ENCODE measurements around the gene C18orf32.
"Not testable (repeated sequence)": the region's sequence is repeated elsewhere in the genome, so short reads cannot be mapped to it uniquely, and the experiment has no call there.

Gene C18orf32

GRCh38 chr18:49481317-49481716 lies 5.7 kb downstream of the C18orf32 start:
- H3K4me3 ChIP-seq (ENCODE audit: severe bottlenecking) = no peak overlapping the region
- peaks cover 12% of the 10 kb centered on the region for H3K4me1 ChIP-seq (ENCODE audit: insufficient read depth, poor library complexity, severe bottlenecking)
- TF ChIP-seq CTCF (IDR thresholded peaks at IDR 0.05; ENCODE audit: poor library complexity, severe bottlenecking) = no peak
- peaks cover 48% of the 10 kb centered on the region for H3K36me3 ChIP-seq (ENCODE audit: low read depth)
- no peaks in the 10 kb centered on the region for H3K27me3 ChIP-seq (ENCODE audit: insufficient read depth, poor library complexity, severe bottlenecking)
- no peaks in the 10 kb centered on the region for H3K9me3 ChIP-seq (ENCODE audit: severe bottlenecking)
- ATAC-seq (ENCODE audit: low read depth) (no peak), DNase-seq (ENCODE audit: low spot score) (no peak)
- no peak overlapping the region for H3K27ac ChIP-seq (ENCODE audit: poor library complexity, severe bottlenecking)

GRCh38 chr18:49479381-49480137 lies 7.5 kb downstream of the C18orf32 start:
- Histone ChIP-seq H3K4me3 (ENCODE audit: severe bottlenecking) (no peak overlapping the region), H3K4me1 (ENCODE audit: insufficient read depth, poor library complexity, severe bottlenecking) (peaks cover 12% of the 10 kb centered on the region), H3K36me3 (ENCODE audit: low read depth) (peaks cover 44% of the 10 kb centered on the region), H3K27me3 (ENCODE audit: insufficient read depth, poor library complexity, severe bottlenecking) (no peaks in the 10 kb centered on the region), H3K27ac (ENCODE audit: poor library complexity, severe bottlenecking) (no peak overlapping the region), H3K9me3 (ENCODE audit: severe bottlenecking) (no peaks in the 10 kb centered on the region)
- DNase-seq (ENCODE audit: low spot score) (no peak), ATAC-seq (ENCODE audit: low read depth) (no peak)
- no peak for TF ChIP-seq CTCF (IDR thresholded peaks at IDR 0.05; ENCODE audit: poor library complexity, severe bottlenecking)

GRCh38 chr18:49476664-49477411 lies 10.2 kb downstream of the C18orf32 start:
- no peak for ATAC-seq (ENCODE audit: low read depth)
- Histone ChIP-seq H3K27ac (ENCODE audit: poor library complexity, severe bottlenecking) (peak overlapping the region; percentile 18), H3K36me3 (ENCODE audit: low read depth) (peaks cover 25% of the 10 kb centered on the region)

GRCh38 chr18:49474935-49475334 lies 12.1 kb downstream of the C18orf32 start:
- not testable (repeated sequence) for H3K9me3 ChIP-seq (ENCODE audit: severe bottlenecking); H3K36me3 ChIP-seq (ENCODE audit: low read depth); H3K4me3 ChIP-seq (ENCODE audit: severe bottlenecking); H3K27ac ChIP-seq (ENCODE audit: poor library complexity, severe bottlenecking); H3K27me3 ChIP-seq (ENCODE audit: insufficient read depth, poor library complexity, severe bottlenecking); DNase-seq (ENCODE audit: low spot score); ATAC-seq (ENCODE audit: low read depth)
- peaks cover 12% of the 10 kb centered on the region for H3K4me1 ChIP-seq (ENCODE audit: insufficient read depth, poor library complexity, severe bottlenecking)

More at GRCh38 chr18:49476664-49477411, 10.2 kb downstream of the C18orf32 start:
- no peaks in the 10 kb centered on the region for H3K27me3 ChIP-seq (ENCODE audit: insufficient read depth, poor library complexity, severe bottlenecking)
- DNase-seq (ENCODE audit: low spot score) = no peak
- peaks cover 12% of the 10 kb centered on the region for H3K4me1 ChIP-seq (ENCODE audit: insufficient read depth, poor library complexity, severe bottlenecking)
- no peak for TF ChIP-seq CTCF (IDR thresholded peaks at IDR 0.05; ENCODE audit: poor library complexity, severe bottlenecking)
- no peaks in the 10 kb centered on the region for H3K9me3 ChIP-seq (ENCODE audit: severe bottlenecking)
- H3K4me3 ChIP-seq (ENCODE audit: severe bottlenecking) = no peak overlapping the region

GRCh38 chr18:49473721-49474120 lies 13.3 kb downstream of the C18orf32 start:
- TF ChIP-seq CTCF (IDR thresholded peaks at IDR 0.05; ENCODE audit: poor library complexity, severe bottlenecking) = no peak
- DNase-seq (ENCODE audit: low spot score) = no peak
- no peaks in the 10 kb centered on the region for H3K27me3 ChIP-seq (ENCODE audit: insufficient read depth, poor library complexity, severe bottlenecking)
- H3K36me3 ChIP-seq (ENCODE audit: low read depth) = peaks cover 5% of the 10 kb centered on the region; the same call in 1 of the 2 replicates
- H3K4me1 ChIP-seq (ENCODE audit: insufficient read depth, poor library complexity, severe bottlenecking) = peaks cover 12% of the 10 kb centered on the region
- no peak overlapping the region for H3K4me3 ChIP-seq (ENCODE audit: severe bottlenecking)
- H3K9me3 ChIP-seq (ENCODE audit: severe bottlenecking) = no peaks in the 10 kb centered on the region
- H3K27ac ChIP-seq (ENCODE audit: poor library complexity, severe bottlenecking) = no peak overlapping the region
- ATAC-seq (ENCODE audit: low read depth) = no peak
